GM12874 (cell line): Measurements from ENCODE around the gene CABLES1.

ENCODE experiments used
- TF ChIP-seq, protein P1 (sequence below): IDR thresholded peaks from 2 replicates; pipeline ENCODE4 v1.5.1; 2011; ENCODE audit warnings: low read depth, mild to moderate bottlenecking, control low read depth, low read length, moderate library complexity; ENCODE audit not compliant: insufficient read depth

The CABLES1 gene

DNA sequence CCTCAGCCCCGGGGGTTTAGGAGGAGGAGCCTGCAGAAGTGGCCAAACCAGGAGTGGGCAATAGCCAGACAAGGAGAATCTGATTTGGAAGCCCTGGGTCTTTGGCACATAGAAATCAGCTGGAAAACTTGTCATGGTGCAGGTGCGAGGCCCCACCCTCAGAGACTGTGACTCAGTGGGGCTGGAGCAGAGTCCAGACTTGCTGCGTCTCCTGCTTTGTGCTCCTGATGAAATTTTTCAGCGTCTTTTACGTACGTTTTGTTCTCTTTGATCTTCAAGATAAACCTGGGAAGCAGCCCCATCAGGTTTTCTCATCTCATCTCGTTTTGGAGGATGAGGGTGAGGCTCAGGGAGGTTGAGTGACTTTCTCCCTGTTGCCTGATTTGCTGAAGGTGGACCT, 114.1 kb downstream of the CABLES1 start:
- TF ChIP-seq, protein P1, sequence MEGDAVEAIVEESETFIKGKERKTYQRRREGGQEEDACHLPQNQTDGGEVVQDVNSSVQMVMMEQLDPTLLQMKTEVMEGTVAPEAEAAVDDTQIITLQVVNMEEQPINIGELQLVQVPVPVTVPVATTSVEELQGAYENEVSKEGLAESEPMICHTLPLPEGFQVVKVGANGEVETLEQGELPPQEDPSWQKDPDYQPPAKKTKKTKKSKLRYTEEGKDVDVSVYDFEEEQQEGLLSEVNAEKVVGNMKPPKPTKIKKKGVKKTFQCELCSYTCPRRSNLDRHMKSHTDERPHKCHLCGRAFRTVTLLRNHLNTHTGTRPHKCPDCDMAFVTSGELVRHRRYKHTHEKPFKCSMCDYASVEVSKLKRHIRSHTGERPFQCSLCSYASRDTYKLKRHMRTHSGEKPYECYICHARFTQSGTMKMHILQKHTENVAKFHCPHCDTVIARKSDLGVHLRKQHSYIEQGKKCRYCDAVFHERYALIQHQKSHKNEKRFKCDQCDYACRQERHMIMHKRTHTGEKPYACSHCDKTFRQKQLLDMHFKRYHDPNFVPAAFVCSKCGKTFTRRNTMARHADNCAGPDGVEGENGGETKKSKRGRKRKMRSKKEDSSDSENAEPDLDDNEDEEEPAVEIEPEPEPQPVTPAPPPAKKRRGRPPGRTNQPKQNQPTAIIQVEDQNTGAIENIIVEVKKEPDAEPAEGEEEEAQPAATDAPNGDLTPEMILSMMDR: no peak

DNA sequence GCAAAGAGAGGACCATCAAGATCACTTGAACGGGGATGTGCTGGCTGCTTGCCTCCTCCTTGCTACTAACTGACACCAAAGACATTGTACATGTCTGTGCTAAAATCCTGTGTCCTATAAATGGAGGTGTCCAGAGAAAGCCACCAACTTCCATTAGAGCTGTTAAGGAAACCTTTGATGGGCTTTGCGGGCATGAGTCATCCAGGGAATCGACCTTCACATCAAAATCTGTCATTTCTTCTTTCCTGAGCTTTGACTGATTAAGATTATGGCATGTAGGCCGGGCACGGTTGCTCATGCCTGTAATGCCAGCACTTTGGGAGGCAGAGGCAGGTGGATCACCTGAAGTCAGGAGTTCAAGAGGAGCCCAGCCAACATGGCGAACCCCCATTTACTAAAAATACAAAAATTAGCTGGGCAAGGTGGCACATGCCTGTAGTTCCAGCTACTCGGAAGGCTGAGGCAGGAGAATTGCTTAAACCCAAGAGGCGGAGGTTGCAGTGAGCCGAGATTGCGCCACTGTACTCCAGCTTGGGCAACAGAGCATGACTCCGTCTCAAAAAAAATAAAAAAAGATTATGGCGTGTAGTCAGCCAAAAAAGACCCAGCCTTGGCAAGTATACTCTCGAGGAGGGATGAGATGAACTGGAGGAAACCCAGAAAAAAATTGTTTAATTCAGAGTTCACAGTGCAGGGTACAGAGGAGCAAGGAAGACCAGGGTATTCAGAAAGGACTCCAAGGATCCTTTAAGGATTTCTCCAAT, 115.8 kb downstream of the CABLES1 start:
- TF ChIP-seq, protein P1: no peak

DNA sequence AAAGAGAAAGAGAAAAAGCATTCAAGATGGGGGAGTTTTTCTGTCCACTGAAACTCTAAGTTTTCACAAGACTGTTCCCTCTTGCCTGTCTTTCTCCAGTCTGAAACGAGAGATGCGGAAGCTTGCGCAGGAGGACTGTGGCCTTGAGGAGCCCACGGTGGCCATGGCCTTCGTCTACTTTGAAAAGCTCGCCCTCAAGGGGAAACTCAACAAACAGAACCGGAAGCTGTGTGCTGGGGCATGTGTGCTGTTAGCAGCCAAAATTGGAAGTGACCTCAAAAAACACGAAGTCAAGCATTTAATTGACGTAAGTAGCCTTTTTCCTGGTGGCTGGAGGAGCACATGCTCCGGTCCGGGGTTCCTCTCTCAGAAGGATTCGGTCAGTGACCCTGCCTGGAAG, 118.3 kb downstream of the CABLES1 start:
- TF ChIP-seq, protein P1: no peak

DNA sequence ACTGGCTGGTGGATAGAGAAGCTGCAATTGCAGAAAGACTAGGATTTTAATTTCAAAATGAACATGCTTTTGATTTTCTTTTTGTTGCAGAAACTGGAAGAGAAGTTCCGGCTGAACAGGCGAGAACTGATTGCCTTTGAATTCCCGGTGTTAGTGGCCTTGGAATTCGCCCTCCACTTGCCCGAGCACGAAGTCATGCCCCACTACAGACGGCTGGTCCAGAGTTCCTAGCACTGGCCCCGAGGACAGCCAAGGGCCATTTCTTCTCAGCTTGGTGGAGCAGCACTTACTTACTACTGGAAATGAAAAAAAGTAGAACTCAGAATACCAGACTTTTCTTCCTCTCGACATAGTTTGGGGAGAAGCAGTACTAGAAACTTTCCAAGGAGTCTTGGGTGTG, 121.9 kb downstream of the CABLES1 start:
- TF ChIP-seq, protein P1: no peak

DNA sequence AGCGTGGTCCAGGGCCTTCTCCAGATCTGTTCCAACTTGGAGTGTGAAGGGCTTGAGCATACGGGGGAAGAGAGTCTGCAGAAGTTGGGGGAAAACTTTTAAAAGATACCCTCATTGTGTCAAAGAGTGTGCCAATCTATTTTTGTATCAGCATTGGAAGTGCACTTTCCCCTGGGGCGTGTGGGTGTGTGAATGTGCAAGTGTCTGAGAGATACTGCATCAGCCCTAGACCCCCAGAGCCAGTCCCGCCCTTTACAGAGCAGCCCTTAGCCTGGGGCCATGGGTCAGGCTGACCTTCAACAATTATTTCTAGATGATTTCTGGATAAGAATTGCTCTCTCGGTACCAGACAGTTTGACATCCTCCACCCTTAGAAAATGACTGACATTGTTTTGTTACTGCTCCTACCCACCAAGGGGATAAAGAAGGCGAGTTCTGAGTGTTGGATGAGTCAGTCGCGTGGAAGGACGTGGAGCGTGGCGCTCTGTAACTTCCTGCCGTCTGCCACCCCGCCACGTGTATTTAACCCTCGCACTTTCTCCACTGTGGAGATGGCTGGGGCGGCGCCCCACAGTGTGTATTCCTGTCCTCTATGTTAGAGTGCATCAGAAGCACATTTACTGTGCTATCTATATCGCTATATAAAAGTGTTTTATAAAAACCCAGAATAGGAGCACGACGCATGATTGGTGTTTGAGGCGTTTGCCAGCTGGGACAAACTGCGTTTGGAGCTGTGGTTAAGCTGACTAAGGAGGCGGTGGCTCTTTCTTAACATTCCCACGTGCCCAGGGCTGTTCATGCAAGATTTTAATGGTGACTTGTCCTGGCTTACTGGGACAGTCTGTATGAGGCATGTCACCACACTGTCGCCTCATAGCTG, 122.6 kb downstream of the CABLES1 start:
- TF ChIP-seq, protein P1: no peak

DNA sequence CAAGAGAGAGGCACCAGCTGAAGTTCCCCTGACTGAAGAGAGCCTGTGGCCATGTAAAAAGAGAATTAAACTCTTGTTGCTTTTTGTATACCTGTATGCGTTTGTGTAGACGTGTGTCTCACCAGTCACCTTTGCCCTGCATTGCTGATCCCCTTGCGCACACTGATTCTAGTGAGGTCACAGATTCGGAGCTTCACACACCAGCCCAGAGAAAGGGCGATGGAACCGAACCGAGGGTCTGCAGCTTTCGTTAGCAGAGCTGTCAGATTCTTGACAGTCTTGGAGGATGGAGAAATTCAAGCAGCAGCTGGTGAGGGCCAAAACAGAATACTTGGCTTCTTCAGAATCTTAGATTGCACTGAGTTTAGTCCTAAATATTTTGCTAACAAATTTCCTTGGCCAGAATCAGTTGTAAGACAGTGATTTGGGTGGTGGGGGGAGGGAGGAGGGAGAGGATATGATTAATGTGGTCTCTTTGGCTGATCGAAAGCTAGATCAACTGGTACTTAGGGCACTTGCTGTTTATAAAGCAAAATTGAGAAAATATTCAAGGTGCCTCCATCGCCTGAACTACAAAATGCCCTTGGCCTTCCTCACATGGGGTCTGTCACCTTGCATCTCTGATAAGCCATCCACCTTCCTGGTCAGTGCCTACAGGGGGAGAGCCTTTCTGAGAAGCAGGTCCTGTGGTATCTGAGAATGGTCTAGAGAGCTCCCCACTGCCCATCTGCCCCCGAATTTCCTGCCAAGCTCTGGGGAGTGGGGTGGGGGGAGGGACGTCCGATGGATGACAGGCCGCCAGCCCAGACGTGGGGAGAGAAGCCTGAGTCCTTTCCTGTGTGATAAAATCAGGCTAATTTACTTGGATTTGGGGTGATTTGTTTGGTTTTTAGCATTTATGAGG, 123.5 kb downstream of the CABLES1 start:
- TF ChIP-seq, protein P1: no peak
